ENCODE data around the gene PRPF8. TPM values are rescaled to one million over a fixed set of nuclear protein-coding genes. Genes with fewer than 3 reads are reported as not detected.
A peak's percentile ranks its signal among the peaks of the same experiment; 100 is the strongest.

Gene PRPF8
- total and polyA plus RNA-seq, 2 of the 8 experiments (the other 6 are each of a cell fraction or from before 2014, with no cell fraction given), result 329 to 337 TPM

DNA sequence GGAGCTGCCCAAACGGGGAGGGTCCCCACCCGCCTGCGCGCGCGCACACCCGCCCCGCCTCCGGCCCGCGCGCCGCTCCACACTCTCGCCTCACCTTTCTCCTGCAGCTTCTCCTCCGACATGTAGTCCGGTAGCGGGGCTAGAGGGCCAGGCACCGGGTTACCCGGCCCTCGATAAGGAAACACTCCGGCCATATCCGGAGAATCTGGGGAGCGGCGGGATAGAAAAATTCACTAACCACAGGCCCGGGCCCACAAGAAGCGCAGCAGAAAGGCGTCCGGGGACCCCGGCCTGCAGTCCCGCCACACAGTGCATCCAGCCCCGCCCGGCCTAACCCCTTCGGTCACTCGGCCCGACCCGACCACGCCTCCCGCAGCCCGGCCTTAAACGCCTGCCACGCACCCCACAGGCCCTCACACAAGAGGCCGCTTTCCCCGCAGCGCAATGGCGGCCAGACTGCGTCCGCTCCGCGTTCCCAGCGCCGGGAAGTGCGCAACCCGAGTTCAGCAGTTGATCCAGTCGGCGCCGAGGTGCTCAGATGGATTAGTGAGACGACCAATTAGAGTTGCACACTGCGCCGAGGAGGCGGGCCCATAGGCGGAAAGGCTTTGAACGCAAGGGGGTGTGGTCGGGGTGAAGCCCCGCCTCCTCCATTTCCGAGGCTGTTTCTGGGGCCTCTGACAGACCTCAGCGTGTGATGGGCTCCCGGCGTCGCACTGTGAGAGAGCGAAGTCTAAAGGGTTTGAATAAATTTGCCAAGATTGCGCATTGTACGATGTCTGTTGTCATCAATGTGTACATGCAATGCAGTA is at the start of gene PRPF8 (continued):
- TF ChIP-seq SIN3A (conservative IDR thresholded peaks at IDR 0.05 in 1 of 2, IDR thresholded peaks at IDR 0.05 in 1 of 2; ENCODE audit: low read depth in 1 of 2, low read length in 2 of 2), result peak; percentile 47 to 64; a peak in 2 of 4 replicates
- TF ChIP-seq KDM1A (IDR thresholded peaks at IDR 0.05; ENCODE audit: borderline replicate concordance, low read length), result no peak
- TF ChIP-seq, protein P1, sequence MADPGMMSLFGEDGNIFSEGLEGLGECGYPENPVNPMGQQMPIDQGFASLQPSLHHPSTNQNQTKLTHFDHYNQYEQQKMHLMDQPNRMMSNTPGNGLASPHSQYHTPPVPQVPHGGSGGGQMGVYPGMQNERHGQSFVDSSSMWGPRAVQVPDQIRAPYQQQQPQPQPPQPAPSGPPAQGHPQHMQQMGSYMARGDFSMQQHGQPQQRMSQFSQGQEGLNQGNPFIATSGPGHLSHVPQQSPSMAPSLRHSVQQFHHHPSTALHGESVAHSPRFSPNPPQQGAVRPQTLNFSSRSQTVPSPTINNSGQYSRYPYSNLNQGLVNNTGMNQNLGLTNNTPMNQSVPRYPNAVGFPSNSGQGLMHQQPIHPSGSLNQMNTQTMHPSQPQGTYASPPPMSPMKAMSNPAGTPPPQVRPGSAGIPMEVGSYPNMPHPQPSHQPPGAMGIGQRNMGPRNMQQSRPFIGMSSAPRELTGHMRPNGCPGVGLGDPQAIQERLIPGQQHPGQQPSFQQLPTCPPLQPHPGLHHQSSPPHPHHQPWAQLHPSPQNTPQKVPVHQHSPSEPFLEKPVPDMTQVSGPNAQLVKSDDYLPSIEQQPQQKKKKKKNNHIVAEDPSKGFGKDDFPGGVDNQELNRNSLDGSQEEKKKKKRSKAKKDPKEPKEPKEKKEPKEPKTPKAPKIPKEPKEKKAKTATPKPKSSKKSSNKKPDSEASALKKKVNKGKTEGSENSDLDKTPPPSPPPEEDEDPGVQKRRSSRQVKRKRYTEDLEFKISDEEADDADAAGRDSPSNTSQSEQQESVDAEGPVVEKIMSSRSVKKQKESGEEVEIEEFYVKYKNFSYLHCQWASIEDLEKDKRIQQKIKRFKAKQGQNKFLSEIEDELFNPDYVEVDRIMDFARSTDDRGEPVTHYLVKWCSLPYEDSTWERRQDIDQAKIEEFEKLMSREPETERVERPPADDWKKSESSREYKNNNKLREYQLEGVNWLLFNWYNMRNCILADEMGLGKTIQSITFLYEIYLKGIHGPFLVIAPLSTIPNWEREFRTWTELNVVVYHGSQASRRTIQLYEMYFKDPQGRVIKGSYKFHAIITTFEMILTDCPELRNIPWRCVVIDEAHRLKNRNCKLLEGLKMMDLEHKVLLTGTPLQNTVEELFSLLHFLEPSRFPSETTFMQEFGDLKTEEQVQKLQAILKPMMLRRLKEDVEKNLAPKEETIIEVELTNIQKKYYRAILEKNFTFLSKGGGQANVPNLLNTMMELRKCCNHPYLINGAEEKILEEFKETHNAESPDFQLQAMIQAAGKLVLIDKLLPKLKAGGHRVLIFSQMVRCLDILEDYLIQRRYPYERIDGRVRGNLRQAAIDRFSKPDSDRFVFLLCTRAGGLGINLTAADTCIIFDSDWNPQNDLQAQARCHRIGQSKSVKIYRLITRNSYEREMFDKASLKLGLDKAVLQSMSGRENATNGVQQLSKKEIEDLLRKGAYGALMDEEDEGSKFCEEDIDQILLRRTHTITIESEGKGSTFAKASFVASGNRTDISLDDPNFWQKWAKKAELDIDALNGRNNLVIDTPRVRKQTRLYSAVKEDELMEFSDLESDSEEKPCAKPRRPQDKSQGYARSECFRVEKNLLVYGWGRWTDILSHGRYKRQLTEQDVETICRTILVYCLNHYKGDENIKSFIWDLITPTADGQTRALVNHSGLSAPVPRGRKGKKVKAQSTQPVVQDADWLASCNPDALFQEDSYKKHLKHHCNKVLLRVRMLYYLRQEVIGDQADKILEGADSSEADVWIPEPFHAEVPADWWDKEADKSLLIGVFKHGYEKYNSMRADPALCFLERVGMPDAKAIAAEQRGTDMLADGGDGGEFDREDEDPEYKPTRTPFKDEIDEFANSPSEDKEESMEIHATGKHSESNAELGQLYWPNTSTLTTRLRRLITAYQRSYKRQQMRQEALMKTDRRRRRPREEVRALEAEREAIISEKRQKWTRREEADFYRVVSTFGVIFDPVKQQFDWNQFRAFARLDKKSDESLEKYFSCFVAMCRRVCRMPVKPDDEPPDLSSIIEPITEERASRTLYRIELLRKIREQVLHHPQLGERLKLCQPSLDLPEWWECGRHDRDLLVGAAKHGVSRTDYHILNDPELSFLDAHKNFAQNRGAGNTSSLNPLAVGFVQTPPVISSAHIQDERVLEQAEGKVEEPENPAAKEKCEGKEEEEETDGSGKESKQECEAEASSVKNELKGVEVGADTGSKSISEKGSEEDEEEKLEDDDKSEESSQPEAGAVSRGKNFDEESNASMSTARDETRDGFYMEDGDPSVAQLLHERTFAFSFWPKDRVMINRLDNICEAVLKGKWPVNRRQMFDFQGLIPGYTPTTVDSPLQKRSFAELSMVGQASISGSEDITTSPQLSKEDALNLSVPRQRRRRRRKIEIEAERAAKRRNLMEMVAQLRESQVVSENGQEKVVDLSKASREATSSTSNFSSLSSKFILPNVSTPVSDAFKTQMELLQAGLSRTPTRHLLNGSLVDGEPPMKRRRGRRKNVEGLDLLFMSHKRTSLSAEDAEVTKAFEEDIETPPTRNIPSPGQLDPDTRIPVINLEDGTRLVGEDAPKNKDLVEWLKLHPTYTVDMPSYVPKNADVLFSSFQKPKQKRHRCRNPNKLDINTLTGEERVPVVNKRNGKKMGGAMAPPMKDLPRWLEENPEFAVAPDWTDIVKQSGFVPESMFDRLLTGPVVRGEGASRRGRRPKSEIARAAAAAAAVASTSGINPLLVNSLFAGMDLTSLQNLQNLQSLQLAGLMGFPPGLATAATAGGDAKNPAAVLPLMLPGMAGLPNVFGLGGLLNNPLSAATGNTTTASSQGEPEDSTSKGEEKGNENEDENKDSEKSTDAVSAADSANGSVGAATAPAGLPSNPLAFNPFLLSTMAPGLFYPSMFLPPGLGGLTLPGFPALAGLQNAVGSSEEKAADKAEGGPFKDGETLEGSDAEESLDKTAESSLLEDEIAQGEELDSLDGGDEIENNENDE (IDR thresholded peaks at IDR 0.05; ENCODE audit: insufficient replicate concordance, low read length), result no peak
- no peak for TF ChIP-seq SRF (IDR thresholded peaks at IDR 0.05; ENCODE audit: low read depth, low read length)
- TF ChIP-seq TBP (IDR thresholded peaks at IDR 0.05; ENCODE audit: low read depth, low read length), result peak; percentile 79
- TF ChIP-seq CHD2 (IDR thresholded peaks at IDR 0.05; ENCODE audit: low read length), result peak; percentile 78
- TF ChIP-seq BCL11A (IDR thresholded peaks at IDR 0.05; ENCODE audit: low read depth in 2 of 2, low read length in 2 of 2), result no peak
- no peak for TF ChIP-seq RAD21 (IDR thresholded peaks at IDR 0.05 in 1 of 2, conservative IDR thresholded peaks at IDR 0.05 in 1 of 2; ENCODE audit: low read depth in 2 of 2, low read length in 2 of 2)
- TF ChIP-seq BACH1 (IDR thresholded peaks at IDR 0.05; ENCODE audit: low read length), result no peak
- peak; percentile 57 for TF ChIP-seq TAF7 (optimal IDR thresholded peaks at IDR 0.05; ENCODE audit: borderline replicate concordance, low read depth, low read length)
